Liver (tissue), 3 donors: Measurements from ENCODE around the gene SCAND1.

Source experiments
- ATF3 ChIP-seq: IDR thresholded peaks from 2 replicates; pipeline ENCODE4 v1.6.1; 2016; ENCODE audit warnings: antibody characterized with exemption
- CTCF ChIP-seq: fragments of 150-350 bp; IDR thresholded peaks from 2 replicates; pipeline ENCODE4 v1.5.1; 2017; ENCODE audit warnings: improper control_type of control experiment, low read depth, low read length; ENCODE audit not compliant: missing input control
- FOXA1 ChIP-seq: IDR thresholded peaks from 2 replicates; pipeline ENCODE4 v1.6.1; 2016; ENCODE audit warnings: antibody characterized with exemption
- HNF4A ChIP-seq, 2 donors: conservative IDR thresholded peaks; 2 replicates each; pipeline ENCODE4 v1.6.1; 2016; ENCODE audit warnings: antibody characterized with exemption in 2 of 2, mild to moderate bottlenecking in 2 of 2
- HNF4G ChIP-seq: IDR thresholded peaks from 2 replicates; pipeline ENCODE4 v1.6.1; 2016; ENCODE audit warnings: antibody characterized with exemption
- JUND ChIP-seq, 2 donors: IDR thresholded peaks; 2 replicates each; pipeline ENCODE4 v1.6.1; 2016; ENCODE audit warnings: antibody characterized with exemption in 2 of 2
- MAX ChIP-seq: IDR thresholded peaks from 2 replicates; pipeline ENCODE4 v1.6.1; 2016; ENCODE audit warnings: antibody characterized with exemption
- NR2F2 ChIP-seq: IDR thresholded peaks from 2 replicates; pipeline ENCODE4 v1.6.1; 2016; ENCODE audit warnings: antibody characterized with exemption
- RAD21 ChIP-seq, 2 donors: IDR thresholded peaks; 2 replicates each; pipeline ENCODE4 v1.6.1; 2016; ENCODE audit warnings: antibody characterized with exemption in 2 of 2, mild to moderate bottlenecking in 2 of 2
- REST ChIP-seq: IDR thresholded peaks from 2 replicates; pipeline ENCODE4 v1.6.1; 2016; ENCODE audit warnings: antibody characterized with exemption, mild to moderate bottlenecking
- SP1 ChIP-seq: IDR thresholded peaks from 2 replicates; pipeline ENCODE4 v1.6.1; 2018; ENCODE audit warnings: antibody characterized with exemption, mild to moderate bottlenecking
- YY1 ChIP-seq: IDR thresholded peaks from 2 replicates; pipeline ENCODE4 v1.6.1; 2016; ENCODE audit warnings: antibody characterized with exemption, mild to moderate bottlenecking
- ZBTB33 ChIP-seq: IDR thresholded peaks from 2 replicates; pipeline ENCODE4 v1.6.1; 2016; ENCODE audit warnings: antibody characterized with exemption
- donor health status: healthy.
- donor health status: healthy.

GRCh38 chr20:35979544-35979943 is 25.2 kb upstream of the SCAND1 start:
- TF ChIP-seq CTCF (no peak), SP1 (no peak), FOXA1 (no peak), HNF4G (no peak), JUND (IDR thresholded peaks at IDR 0.05) (no peak), ATF3 (no peak), YY1 (no peak), REST (no peak), NR2F2 (no peak), HNF4A (conservative IDR thresholded peaks at IDR 0.05) (no peak), ZBTB33 (no peak), RAD21 (IDR thresholded peaks at IDR 0.05) (no peak), MAX (no peak)
